ENCODE results near the gene SHROOM2. TPM values are rescaled to one million over a fixed set of nuclear protein-coding genes. Genes with fewer than 3 reads are reported as not detected.

SHROOM2 gene
- total and polyA plus RNA-seq, 5 donors from 2014 or later = 0.35 TPM; not detected in 4

GRCh38 chrX:9873952-9874351 is 87.7 kb downstream of the SHROOM2 start:
- Mint-ChIP-seq H3K27me3 (peaks cover 23% of the 10 kb centered on the region), H3K4me3 (peak overlapping the region in 2 of 4 donors; percentile 22 to 57), H3K27ac (no peak overlapping the region), H3K4me1 (peaks cover 0 to 10% (median 4%) of the 10 kb centered on the region in 4 donors), H3K36me3 (no peaks in the 10 kb centered on the region), H3K9me3 (peaks cover 0 to 3% (median 0%) of the 10 kb centered on the region in 7 donors)
- Histone ChIP-seq H3K27me3 (ENCODE audit: control insufficient read depth, insufficient read depth, low read length) (no peaks in the 10 kb centered on the region), H3K4me3 (ENCODE audit: low read depth, low read length) (no peak overlapping the region), H3K36me3 (ENCODE audit: control insufficient read depth, insufficient read depth, low read length) (no peaks in the 10 kb centered on the region), H3K27ac (ENCODE audit: insufficient read depth, low read length, poor library complexity, severe bottlenecking) (no peak overlapping the region), H3K9me3 (ENCODE audit: control insufficient read depth in 2 of 2, low read length in 2 of 2) (no peaks in the 10 kb centered on the region), H3K4me1 (ENCODE audit: control insufficient read depth, insufficient read depth, low read length, poor library complexity, severe bottlenecking) (peaks cover 2% of the 10 kb centered on the region)
- DNase-seq = peak; percentile 20 to 57 (median 26)
- ATAC-seq (ENCODE audit: low read depth in 2 of 2) = peak; percentile 53 to 63

DNA sequence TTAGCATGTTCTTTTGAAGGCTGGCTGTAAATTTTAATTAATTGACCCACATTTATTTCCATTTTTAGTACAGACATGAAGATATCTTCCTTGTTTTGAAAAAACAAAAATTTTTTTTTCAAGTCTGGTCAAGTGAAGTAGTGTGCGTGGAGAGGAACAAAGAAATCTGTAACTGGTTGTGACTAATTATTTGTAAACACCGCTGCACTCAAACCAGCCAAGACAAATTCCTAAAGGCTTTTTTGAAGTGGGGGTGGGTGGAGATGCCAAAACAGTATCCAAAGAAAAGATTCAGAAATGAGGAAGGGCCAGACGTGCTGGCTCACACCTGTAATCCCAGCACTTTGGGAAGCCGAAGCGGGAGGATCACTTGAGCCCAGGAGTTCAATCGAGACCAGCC is 88.3 kb downstream of the SHROOM2 start:
- Mint-ChIP-seq H3K9me3 (peaks cover 0 to 3% (median 0%) of the 10 kb centered on the region in 7 donors), H3K4me3 (no peak overlapping the region), H3K27me3 (peaks cover 23% of the 10 kb centered on the region), H3K27ac (no peak overlapping the region), H3K4me1 (peaks cover 0 to 10% (median 4%) of the 10 kb centered on the region in 4 donors), H3K36me3 (no peaks in the 10 kb centered on the region)
- no peaks in the 10 kb centered on the region for H3K9me3 ChIP-seq (ENCODE audit: control insufficient read depth in 2 of 2, low read length in 2 of 2)
- H3K36me3 ChIP-seq (ENCODE audit: control insufficient read depth, insufficient read depth, low read length) = no peaks in the 10 kb centered on the region
- H3K27me3 ChIP-seq (ENCODE audit: control insufficient read depth, insufficient read depth, low read length) = no peaks in the 10 kb centered on the region
- no peak overlapping the region for H3K4me3 ChIP-seq (ENCODE audit: low read depth, low read length)
- no peak overlapping the region for H3K27ac ChIP-seq (ENCODE audit: insufficient read depth, low read length, poor library complexity, severe bottlenecking)
- DNase-seq (no peak), ATAC-seq (ENCODE audit: low read depth in 2 of 2) (no peak)
- peaks cover 2% of the 10 kb centered on the region for H3K4me1 ChIP-seq (ENCODE audit: control insufficient read depth, insufficient read depth, low read length, poor library complexity, severe bottlenecking)

- Mint-ChIP-seq H3K4me1 (peaks cover 0 to 10% (median 4%) of the 10 kb centered on the region in 4 donors), H3K36me3 (no peaks in the 10 kb centered on the region), H3K9me3 (peaks cover 0 to 3% (median 0%) of the 10 kb centered on the region in 7 donors), H3K27me3 (peaks cover 23% of the 10 kb centered on the region), H3K4me3 (no peak overlapping the region), H3K27ac (no peak overlapping the region)
- Histone ChIP-seq H3K4me1 (ENCODE audit: control insufficient read depth, insufficient read depth, low read length, poor library complexity, severe bottlenecking) (peaks cover 2% of the 10 kb centered on the region), H3K27ac (ENCODE audit: insufficient read depth, low read length, poor library complexity, severe bottlenecking) (no peak overlapping the region), H3K9me3 (ENCODE audit: control insufficient read depth in 2 of 2, low read length in 2 of 2) (no peaks in the 10 kb centered on the region), H3K27me3 (ENCODE audit: control insufficient read depth, insufficient read depth, low read length) (no peaks in the 10 kb centered on the region), H3K36me3 (ENCODE audit: control insufficient read depth, insufficient read depth, low read length) (no peaks in the 10 kb centered on the region), H3K4me3 (ENCODE audit: low read depth, low read length) (no peak overlapping the region)
- no peak for DNase-seq
- ATAC-seq (ENCODE audit: low read depth in 2 of 2) = no peak
Measured at GRCh38 chrX:9875801-9876200, 89.6 kb downstream of the SHROOM2 start.

DNA sequence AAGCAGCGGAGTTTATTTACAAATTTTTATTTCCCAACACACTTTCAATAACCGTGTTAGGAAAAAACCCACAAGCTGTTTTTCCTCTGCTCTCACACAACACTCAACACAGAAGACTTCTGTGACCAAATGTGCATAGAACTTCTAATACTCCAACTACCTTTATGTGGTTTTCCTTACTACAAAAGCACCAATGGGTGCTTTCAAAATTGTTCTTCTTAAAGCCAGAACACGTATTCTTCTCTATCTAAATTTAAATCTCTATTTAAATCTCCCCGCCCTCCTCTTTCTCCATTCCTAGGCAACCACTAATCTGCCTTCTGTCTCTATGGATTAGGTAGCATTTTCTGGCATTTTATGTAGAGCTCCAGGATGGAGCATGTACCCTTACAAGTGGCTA is 90.0 kb downstream of the SHROOM2 start:
- Histone ChIP-seq H3K27me3 (ENCODE audit: control insufficient read depth, insufficient read depth, low read length) (no peaks in the 10 kb centered on the region), H3K36me3 (ENCODE audit: control insufficient read depth, insufficient read depth, low read length) (no peaks in the 10 kb centered on the region), H3K9me3 (ENCODE audit: control insufficient read depth in 2 of 2, low read length in 2 of 2) (no peaks in the 10 kb centered on the region), H3K4me1 (ENCODE audit: control insufficient read depth, insufficient read depth, low read length, poor library complexity, severe bottlenecking) (peaks cover 2% of the 10 kb centered on the region), H3K27ac (ENCODE audit: insufficient read depth, low read length, poor library complexity, severe bottlenecking) (no peak overlapping the region), H3K4me3 (ENCODE audit: low read depth, low read length) (no peak overlapping the region)
- DNase-seq = no peak
- no peak for ATAC-seq (ENCODE audit: low read depth in 2 of 2)
- Mint-ChIP-seq H3K27me3 (peaks cover 23% of the 10 kb centered on the region), H3K36me3 (no peaks in the 10 kb centered on the region), H3K9me3 (peaks cover 0 to 3% (median 0%) of the 10 kb centered on the region in 7 donors), H3K27ac (no peak overlapping the region), H3K4me3 (no peak overlapping the region), H3K4me1 (peaks cover 0 to 10% (median 4%) of the 10 kb centered on the region in 4 donors)

DNA sequence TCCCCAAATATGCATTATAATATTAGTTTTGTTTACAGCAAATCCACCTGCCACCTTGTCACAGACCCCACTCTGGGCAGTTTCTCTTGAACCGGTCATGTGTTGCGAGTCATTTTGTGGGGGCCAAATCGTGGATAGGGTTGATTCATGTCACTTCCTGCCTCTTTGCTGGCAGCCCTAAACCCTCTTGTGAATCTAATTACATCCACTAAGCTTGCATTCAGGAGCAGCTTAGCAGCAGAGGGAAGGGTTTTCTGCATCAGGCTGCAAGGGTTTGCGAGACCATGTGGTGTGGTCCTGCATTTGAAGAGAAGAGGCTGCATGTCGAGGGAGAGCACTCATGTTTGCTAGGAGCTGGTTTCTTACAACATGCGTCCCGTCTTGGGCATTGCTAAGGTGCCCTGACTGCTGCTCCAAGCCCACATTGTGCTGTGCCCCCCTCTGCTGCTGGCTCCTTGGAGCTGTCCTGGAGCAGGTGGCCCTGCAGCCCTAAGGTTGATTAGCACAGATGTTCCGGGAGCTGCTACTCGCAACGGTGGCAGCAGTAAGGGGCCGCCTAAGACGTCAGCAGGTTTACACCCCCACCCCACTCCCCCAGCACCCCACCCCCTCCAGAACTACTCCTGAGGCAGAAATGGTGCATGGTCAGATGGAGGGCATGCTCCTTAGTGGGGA is 92.1 kb downstream of the SHROOM2 start:
- ATAC-seq (ENCODE audit: low read depth in 2 of 2) (no peak), DNase-seq (no peak)
- Histone ChIP-seq H3K27me3 (ENCODE audit: control insufficient read depth, insufficient read depth, low read length) (no peaks in the 10 kb centered on the region), H3K4me3 (ENCODE audit: low read depth, low read length) (no peak overlapping the region), H3K9me3 (ENCODE audit: control insufficient read depth in 2 of 2, low read length in 2 of 2) (no peaks in the 10 kb centered on the region), H3K4me1 (ENCODE audit: control insufficient read depth, insufficient read depth, low read length, poor library complexity, severe bottlenecking) (peaks cover 2% of the 10 kb centered on the region), H3K36me3 (ENCODE audit: control insufficient read depth, insufficient read depth, low read length) (no peaks in the 10 kb centered on the region), H3K27ac (ENCODE audit: insufficient read depth, low read length, poor library complexity, severe bottlenecking) (no peak overlapping the region)
- peaks cover 0 to 10% (median 4%) of the 10 kb centered on the region in 4 donors for H3K4me1 Mint-ChIP-seq
- H3K27me3 Mint-ChIP-seq = peaks cover 28% of the 10 kb centered on the region
- peaks cover 0 to 3% (median 0%) of the 10 kb centered on the region in 7 donors for H3K9me3 Mint-ChIP-seq
- no peaks in the 10 kb centered on the region for H3K36me3 Mint-ChIP-seq
- H3K27ac Mint-ChIP-seq = no peak overlapping the region
- H3K4me3 Mint-ChIP-seq = no peak overlapping the region

- ATAC-seq (ENCODE audit: low read depth in 2 of 2) = no peak
- H3K27me3 ChIP-seq (ENCODE audit: control insufficient read depth, insufficient read depth, low read length) = no peaks in the 10 kb centered on the region
- Mint-ChIP-seq H3K27ac (no peak overlapping the region), H3K4me3 (no peak overlapping the region), H3K4me1 (peaks cover 0 to 7% (median 1%) of the 10 kb centered on the region in 4 donors), H3K36me3 (no peaks in the 10 kb centered on the region), H3K9me3 (peaks cover 0 to under 1% (median 0%) of the 10 kb centered on the region in 7 donors), H3K27me3 (peaks cover 20% of the 10 kb centered on the region)
- no peaks in the 10 kb centered on the region for H3K9me3 ChIP-seq (ENCODE audit: control insufficient read depth in 2 of 2, low read length in 2 of 2)
- peaks cover 2% of the 10 kb centered on the region for H3K4me1 ChIP-seq (ENCODE audit: control insufficient read depth, insufficient read depth, low read length, poor library complexity, severe bottlenecking)
- no peak for DNase-seq
- H3K36me3 ChIP-seq (ENCODE audit: control insufficient read depth, insufficient read depth, low read length) = no peaks in the 10 kb centered on the region
- no peak overlapping the region for H3K27ac ChIP-seq (ENCODE audit: insufficient read depth, low read length, poor library complexity, severe bottlenecking)
- H3K4me3 ChIP-seq (ENCODE audit: low read depth, low read length) = no peak overlapping the region
Measured at GRCh38 chrX:9880237-9880636, 94.0 kb downstream of the SHROOM2 start.

DNA sequence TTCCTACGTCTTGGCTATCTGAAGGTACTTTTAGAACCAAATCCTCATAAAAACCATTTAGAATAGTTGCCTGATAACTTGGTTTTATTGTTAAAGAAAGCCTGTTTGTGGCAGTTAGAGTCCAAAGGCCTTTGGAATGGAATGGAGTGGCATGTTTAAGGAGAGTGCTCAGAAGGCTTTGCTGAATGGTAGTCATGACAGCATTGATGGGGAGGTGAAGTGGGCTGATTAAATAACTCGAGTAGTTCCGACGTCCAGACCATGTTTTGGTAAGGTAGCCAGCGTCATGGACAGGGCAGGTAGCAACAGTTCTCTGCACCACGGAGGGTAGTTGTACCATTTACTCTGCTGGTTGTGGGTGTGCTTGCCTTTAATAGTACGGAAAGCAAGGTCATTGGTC is 94.6 kb downstream of the SHROOM2 start:
- no peak for DNase-seq
- peaks cover 19% of the 10 kb centered on the region for H3K27me3 Mint-ChIP-seq
- peaks cover 2% of the 10 kb centered on the region for H3K4me1 ChIP-seq (ENCODE audit: control insufficient read depth, insufficient read depth, low read length, poor library complexity, severe bottlenecking)
- no peak overlapping the region for H3K27ac ChIP-seq (ENCODE audit: insufficient read depth, low read length, poor library complexity, severe bottlenecking)
- H3K9me3 Mint-ChIP-seq = no peaks in the 10 kb centered on the region
- no peak overlapping the region for H3K4me3 ChIP-seq (ENCODE audit: low read depth, low read length)
- H3K27ac Mint-ChIP-seq = no peak overlapping the region
- no peaks in the 10 kb centered on the region for H3K9me3 ChIP-seq (ENCODE audit: control insufficient read depth in 2 of 2, low read length in 2 of 2)
- H3K4me1 Mint-ChIP-seq = peaks cover 0 to 3% (median under 1%) of the 10 kb centered on the region in 4 donors
- H3K36me3 Mint-ChIP-seq = no peaks in the 10 kb centered on the region
- no peaks in the 10 kb centered on the region for H3K27me3 ChIP-seq (ENCODE audit: control insufficient read depth, insufficient read depth, low read length)
- ATAC-seq (ENCODE audit: low read depth in 2 of 2) = no peak
- no peak overlapping the region for H3K4me3 Mint-ChIP-seq
- H3K36me3 ChIP-seq (ENCODE audit: control insufficient read depth, insufficient read depth, low read length) = no peaks in the 10 kb centered on the region

All from CD4-positive, CD25-positive, alpha-beta regulatory T cell (primary cell).